Measurements from ENCODE around the gene SELENON.
"Not testable (repeated sequence)": the region's sequence is repeated elsewhere in the genome, so short reads cannot be mapped to it uniquely, and the experiment has no call there.

The SELENON gene

DNA sequence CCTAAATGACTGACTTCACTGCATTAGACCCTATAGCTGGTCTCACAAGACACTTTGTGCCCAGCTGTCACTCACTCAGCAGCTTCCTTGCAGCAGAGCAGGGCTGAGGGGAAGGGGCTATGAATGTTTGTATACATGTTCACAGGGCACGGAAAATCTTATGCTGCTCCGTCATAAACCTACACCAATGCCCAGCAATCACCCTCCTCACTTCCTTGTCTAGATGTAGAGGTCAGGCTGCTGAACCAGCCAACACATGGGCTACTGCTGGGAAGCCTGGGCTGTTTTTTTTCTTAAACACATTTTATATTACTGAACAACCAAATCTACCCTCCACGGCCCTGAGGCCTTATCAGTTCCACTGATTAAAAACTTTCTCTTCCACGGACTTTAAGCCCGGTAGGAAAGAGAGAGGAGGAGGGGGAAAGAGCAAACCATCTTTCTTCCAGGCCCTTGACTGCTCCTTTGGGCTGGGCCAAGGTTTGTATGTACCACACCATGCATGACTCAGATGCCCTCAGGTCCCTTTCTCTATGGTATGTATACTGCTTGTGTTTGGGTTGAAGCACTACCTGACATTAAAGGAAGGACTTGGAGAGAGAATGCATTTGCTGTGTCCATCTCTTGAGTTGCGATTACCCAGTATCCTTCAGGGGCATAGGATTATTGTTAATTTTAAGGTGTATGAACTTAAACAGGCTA is 32.5 kb downstream of the SELENON start:
- no peak for DNase-seq

DNA sequence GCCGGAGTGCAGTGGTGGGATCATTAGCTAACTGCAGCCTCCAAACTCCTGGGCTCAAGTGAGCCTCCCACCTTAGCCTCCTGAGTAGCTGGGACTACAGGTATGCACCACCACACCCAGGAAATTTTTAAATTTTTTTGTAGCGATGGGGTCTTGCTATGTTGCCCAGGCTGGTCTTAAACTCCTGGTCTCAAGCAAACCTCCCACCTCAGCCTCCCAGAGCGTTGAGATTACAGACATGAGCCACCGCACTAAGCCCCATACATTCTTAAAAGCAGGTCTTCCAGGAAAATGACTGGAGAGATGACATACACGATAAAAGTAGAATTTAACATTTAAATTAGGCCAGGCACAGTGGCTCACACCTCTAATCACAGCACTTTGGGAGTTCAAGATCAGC is 33.2 kb downstream of the SELENON start:
- no peak for DNase-seq

DNA sequence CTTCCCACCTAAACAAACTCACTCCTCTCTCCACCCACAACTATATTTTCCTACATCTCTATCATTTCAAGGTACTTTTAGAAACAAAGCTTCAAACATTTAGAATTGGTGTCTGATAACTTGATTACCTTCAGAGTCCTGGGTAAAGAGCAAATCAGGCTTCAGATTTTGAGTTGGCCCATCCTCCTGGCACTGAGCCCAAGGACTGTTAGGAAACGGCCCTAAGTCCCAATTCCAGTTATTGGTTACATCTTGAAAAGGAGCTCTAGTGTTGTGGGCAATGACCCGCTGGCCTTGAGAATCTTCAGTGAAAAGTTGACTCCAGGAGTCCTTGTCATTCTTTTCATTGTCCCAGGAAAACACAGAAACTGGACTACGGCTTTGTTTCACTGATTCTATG is 34.9 kb downstream of the SELENON start:
- DNase-seq, result no peak

DNA sequence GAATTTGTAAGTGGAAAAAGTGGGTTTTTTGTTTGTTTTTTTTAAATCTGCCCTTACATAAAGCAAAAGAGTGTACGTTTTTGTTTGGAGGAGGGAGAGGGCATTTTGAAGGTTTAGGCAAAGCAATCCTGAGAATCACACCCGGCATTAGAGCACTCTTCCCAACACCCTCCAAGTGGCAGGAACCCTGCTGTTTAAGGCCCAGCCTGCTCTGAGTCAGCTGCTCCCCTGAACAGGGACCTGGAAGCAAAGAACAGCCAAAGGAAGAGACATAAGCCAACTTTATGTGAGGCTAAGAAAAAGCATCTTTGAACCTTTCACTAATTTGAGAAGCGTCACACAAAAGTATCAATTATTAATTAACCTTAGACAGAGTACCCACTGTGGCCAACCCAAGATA is 36.7 kb downstream of the SELENON start:
- no peak for DNase-seq

DNA sequence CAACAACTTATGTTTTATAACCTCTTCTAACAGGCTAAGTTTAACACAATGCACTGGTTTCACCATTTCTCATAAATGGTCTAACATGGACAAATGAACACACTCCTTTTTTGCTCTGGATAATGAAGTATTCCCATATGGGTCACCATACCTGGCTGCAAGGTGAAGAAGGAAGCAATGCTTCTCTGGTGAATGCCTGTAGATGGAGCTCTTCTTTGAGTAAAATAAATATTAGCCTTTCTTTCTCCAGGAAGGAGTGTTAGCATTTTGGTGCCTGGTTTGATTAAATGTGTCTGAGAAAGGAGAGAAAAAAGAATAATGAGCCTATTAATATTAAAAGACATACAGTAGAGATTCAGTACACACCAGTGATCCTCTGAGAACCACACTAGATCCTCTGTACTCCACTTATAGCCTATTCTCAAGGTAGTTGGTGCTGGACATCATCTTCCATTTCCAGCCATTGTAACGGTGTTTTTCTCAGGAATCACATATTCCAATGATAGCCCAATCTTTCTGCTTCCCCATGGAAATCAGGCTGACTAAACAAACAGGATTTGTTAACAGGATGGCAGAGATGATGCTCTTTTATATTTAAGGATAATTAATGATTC is 37.4 kb downstream of the SELENON start:
- no peak for DNase-seq

DNA sequence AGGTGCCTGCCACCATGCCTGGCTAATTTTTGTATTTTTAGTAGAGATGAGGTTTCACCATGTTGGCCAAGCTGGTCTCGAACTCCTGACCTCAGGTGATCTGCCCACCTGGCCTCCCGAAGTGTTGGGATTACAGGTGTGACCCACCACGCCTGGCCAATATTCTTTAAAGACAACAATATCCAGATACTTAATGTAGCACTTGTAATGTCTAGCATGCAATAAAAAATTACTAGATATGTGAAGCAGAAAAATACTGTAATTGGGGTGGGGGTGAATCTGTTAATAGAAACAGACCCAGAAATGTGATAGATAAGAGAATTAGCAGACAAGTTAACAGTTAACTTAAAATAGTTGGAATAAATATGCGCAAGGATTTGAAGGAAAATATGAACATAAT is 39.8 kb downstream of the SELENON start:
- DNase-seq, result not testable (repeated sequence)

DNA sequence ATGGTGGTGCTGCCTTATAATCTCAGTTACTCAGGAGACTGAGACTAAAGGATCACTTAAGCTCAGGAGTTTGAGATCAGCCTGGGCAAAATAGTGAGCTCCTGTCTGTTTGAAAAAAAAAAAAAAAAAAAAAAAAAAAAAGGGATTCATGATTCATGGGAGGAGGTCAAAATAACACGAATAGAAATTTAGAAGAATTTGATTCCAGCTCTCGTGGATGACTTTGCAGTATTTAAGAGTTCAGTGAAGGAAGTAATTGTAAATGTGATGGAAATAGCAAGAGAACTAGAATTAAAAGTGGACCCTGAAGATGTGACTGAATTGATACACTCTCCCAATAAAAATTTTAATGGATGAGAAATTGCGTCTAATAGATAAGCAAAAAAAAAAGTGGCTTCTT is 43.5 kb downstream of the SELENON start:
- no peak for DNase-seq

DNA sequence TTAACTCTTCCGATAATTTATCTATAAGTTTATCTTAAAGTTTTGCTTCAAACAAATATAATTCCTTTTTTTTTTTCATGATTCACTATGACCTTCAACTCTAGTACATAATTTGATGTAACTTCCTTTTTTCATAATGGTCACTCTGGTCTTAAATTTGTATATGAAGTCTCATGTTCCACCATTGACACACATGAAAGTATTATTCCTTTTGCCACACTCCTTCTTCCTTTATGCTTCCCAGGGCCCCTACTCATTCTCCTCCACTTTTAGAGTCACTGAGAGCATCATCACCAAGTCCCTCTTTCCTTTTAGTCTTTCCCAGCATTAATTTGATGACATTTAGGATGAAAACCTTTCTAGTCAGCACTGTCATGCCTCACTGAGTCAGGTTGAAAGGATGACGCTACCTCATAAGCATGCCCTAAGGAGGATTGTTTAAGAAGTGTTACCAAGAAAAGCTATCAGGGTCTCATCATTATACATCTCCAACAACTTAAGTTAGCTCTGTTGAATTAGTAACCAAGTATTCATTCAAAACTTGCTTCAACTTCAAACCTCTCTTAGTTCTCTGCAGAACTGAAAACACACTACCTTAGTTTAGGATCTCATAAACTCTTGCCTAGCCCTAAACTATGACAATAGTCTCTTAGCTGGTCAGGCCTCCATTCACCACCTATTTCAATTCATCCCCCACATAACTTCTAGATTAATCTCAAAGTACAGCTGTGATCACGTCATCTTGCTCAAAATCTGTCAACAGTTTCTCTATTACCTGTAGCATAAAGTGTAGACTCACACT is 44.7 kb downstream of the SELENON start:
- no peak for DNase-seq

DNA sequence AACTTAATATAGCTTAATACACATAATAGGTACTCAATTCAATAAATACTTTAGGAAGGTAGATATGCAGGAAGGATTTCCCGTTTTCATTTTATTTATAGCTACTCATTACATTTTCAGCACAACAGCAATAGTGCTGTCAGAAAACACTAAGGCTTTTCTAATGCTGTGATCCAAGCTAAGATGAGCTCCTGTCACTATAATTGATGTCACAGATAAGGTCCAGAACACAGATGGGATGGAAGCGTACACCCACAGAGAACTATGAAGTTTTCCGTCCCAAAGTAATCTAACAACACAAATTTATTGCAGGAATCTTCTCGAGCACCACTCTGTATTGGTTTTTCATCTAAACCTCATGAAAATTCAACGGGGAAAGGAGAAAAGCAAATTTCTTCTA is 45.7 kb downstream of the SELENON start:
- DNase-seq, result no peak

DNA sequence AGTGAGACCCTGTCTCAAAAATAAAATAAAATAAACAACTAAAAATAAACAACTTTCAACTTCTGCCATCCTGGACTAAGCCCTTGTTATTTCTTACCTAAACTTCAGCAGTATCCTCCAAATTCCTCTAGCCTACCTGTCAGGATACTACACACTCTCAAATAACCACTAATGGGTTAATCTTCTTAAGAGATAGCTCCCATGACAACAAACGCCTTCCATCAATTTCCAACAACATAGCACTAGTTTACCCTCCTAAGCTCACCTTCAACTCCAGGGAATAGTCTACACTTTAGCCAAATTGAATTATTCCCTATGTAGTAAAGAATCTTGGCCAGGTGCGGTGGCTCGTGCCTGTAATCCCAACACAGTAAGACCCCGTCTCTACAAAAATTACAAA is 47.9 kb downstream of the SELENON start:
- DNase-seq, result no peak

DNA sequence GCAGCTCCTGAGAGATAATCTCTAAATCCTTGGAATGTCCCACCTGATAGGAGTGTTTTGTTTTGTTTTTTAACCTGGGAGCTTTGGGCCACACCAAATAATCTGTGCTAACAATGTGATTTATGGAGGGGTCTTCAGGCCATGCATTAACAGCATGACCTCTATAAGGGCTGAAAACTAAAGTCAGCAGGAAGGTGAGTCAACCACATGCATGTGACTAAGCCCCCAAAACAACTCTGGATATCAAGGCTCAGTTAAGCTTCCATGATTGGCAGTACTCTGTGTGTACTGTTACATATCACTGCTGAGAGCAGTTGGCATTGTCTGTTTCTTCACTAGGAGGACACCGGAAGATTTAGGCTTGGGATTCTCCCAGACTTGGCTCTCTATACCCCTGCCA is 48.5 kb downstream of the SELENON start:
- DNase-seq, result no peak

DNA sequence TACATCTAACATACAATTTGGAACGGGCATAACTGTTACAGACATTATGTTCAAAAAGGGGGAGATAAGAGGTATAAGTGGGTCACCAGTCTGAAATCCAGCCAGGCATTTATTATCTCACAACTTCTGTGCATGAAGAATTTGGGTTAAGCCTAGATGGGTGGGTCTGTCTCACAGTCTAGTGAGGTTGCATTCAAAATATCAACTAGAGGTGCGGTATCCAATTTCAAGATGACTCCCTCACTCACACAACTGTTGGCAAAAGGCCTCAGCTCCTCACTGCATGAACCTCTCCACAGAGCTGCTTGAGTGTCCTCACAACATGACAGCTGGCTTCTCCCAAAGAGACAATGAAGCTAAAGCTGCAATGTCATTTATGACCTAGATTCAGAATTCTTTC is 54.6 kb downstream of the SELENON start:
- DNase-seq, result no peak

DNA sequence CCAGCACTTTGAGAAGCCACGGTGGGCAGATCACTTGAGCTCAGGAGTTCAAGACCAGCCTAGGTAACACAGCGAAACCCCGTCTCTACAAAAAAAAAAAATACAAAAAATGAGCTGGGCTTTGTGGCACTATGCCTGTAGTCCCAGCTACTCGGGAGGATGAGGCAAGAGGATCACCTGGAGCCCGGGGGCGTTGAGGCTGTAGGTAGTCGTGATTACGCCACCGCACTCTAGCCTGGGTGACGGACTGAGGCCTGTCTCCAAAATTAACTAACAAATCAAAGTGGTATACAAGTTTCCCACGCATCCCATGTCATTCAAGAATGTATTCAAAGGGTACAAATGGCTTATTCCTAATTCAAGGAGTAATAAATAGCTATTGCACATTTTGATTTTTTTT is 56.9 kb downstream of the SELENON start:
- DNase-seq, result no peak

DNA sequence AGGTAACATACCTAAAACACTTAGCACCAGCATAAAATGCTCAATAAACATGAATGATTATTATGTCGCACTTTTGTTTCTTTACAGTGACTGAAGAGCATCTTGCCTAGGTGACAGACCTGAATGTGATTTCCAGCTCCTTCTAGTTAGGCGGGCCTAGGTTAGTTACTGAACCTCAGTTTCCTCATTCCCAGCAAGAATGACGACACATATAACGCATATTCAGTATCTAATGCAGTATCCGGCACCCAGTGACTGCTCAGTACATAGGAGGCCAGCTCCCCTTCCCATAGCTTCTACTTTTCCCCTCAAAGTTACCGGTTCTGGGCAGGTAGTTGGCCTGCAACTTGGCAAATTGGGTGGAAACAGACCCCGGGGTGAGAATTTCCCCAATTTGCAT is 58.5 kb downstream of the SELENON start:
- DNase-seq, result no peak

DNA sequence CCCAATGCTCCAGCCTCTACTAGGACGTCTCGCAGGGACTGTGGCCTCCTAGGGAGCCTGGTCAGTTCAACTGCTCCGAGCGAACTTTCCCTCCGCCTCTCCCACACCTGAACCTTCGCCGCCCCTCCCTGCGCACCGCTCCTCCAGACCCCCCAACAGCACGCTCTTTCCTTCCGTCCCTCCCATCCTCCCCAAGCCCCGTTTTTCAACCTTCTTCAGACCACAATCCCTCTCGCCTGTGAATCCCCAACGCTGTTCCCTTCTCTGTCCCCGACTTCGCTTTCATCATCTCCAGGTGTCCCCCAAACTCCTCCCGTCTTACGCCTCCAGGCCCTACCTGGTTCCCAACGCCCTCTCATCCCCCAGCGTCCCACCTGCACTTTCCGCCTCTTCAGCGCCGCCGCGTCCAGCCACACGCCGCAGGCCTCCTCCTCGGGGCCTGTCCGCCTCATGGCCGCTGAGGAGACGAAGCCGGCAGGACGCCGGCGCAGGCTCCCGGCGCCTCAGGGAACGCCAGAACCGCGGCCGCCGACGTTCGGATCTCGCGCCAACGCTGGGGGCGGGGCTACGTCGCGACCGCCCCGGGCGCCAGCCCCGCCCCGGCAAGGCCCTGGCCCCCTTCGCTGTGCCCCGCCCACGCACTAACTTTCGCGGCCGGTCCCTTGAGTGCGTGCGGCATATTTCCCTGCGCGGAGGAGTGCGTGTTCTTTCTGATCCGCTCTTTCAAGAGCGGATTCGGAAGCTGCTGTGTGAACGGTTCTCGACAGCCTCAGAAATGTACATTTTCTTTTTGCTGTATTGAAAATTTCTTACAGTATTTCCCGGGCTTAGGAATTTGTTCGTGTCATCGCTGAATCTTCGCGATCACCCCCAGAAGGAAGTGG is 59.2 kb downstream of the SELENON start, which contains the start of gene AUNIP:
Gene AUNIP (minus strand): TSS at position 552 of the 884 bp plus-strand sequence. CDS start 100 bp downstream, at position 452.
- peak; percentile 92 to 94 for DNase-seq

DNA sequence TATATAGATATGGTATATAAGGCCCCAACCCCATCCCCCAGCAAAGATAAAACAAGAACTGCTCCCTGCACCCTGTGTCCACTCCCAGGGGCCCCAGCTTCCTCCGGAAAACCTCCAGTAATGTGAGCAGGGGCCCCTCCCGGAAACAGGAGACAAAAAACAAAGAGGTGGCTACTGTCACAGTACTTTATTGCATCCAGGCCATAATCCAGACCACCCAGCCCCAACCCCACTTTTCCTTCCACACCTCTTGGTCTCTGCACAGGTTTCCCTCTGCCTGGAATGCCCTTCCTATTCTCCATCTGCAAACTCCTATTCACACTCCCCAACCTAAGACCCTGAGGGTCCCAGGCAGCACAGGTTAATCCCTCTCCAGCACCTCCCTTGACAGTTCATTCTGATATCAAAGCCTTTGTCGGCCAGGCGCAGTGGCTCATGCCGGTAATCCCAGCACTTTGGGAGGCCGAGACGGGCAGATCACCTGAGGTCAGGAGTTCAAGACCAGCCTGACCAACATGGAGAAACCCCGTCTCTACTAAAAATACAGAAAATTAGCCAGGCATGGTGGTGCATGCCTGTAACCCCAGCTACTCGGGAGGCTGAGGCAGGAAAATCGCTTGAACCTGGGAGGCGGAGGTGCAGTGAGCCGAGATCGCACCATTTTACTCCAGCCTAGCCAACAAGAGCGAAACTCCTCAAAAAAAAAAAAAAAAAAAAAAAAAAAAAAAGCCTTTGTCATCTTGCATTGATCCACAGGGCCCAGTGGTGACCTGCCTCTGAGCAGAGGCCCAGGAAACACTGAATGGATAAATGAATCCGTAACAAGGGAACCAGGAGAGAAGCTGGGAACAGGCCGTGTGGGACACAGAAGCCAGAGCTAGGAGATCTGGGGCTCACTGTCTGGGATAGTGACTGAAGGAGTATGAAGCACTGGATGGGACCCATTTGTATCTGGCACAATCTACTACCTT is 61.6 kb downstream of the SELENON start:
- no peak for DNase-seq

DNA sequence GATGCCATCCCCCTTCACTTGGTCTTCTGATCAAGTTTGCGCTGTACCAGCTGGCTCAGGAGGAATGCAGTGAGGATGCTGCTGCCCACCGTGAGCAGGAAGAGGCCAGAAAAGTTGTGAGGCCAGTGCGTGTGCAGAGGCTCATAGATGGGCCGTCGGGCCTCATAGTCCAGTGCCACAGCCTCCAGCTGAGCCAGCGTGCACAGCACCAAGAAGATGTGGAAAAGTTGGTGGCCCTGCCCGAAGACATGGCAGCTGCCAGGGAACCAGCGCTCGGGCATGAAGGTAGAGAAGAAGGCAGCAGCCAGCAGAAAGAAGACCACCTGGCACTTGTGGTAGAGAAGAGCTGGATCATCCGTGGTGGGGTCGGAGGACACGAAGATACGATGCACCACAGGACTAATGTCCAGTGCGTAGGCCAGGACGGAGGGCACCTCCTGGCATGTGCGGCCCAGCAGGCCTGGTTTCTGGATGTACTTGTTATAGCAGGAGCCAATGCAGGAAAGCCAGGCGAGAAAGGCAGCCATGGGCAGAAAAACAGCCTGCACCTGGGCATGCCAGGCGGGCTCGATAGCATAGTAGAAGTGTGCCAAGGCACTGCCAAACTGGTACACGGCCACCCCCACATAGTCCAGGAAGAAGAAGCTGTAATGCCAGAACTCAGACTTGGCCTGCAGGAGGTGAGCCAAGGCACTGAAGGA is 62.9 kb downstream of the SELENON start:
- no peak for DNase-seq

DNA sequence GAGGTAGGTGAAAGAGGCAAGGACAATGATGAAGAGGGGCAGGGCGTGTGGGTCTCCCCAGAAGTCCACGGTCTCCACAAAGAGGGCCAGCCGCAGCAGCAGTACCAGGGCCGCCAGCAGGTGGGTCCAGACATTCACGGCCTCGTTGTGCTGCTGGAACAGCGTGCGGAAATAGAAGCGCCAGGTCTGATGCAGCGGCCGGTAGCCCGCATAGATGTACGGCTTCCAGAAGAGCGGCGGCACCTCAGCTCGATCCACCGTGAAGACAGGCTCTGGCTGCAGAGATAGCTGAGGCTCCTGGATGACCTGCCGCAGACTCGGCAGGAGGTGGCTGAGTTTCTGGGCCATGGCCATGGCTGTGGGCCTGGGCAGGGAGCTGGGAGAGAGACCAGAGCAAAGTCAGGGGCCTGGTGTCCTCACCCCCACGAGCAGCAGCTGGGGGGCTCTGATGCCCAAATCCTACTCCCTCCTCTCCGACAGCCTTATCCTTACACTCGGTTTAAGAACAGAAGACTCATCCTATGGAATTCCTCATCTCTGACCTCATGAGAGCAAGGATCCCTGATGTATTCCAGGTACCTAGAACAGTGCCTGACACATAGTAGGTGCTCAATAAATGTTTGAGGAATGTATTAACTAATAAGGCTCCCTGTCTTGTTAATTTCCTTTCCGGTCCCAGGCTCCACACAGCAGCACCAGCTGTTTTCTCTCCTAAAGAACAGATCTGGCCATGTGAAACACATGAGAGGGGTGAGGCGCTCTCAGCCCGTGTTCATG is 63.7 kb downstream of the SELENON start:
- DNase-seq, result no peak

DNA sequence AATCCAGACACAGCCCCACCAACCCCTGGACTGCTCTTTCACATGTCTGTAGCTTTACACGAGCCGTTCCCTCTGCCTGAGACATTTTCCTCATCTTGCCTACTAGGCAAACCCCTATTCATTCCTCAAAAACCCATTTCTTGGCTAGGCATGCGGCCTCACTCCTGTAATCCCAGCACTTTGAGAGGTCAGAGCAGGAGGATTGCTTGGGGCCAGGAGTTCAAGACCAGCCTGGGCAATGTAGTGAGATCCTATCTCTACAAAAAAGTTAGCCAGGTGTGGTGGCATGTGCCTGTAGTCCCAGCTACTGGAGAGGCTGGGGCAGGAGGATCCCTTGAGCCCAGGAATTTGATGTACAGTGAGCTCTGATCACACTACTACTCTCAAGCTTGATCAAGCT is 64.4 kb downstream of the SELENON start:
- no peak for DNase-seq

DNA sequence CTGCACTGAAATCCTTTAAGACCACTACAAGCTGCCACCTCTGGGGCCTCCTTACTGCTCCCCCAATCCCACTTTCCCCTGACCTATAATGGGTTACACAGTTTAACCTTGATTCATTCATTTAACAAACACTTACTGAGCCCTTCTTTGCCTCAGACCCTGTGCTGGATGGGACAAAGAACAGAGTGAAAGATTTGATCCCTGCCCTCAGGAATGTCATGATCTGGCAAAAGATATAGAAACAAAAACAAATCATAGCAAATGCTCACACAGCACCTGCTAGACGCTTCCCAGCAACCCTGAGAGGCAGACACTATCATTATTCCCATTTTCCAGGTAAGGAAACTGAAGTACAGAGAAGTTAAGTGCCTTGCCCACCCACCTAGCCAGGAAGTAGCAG is 66.3 kb downstream of the SELENON start:
- no peak for DNase-seq
